ENCODE data around the gene ELFN1. TPM values are rescaled to one million over a fixed set of nuclear protein-coding genes. Genes with fewer than 3 reads are reported as not detected.

The ELFN1 gene
- total RNA-seq, 1 experiment from 2014 or later = 5.3 TPM

DNA sequence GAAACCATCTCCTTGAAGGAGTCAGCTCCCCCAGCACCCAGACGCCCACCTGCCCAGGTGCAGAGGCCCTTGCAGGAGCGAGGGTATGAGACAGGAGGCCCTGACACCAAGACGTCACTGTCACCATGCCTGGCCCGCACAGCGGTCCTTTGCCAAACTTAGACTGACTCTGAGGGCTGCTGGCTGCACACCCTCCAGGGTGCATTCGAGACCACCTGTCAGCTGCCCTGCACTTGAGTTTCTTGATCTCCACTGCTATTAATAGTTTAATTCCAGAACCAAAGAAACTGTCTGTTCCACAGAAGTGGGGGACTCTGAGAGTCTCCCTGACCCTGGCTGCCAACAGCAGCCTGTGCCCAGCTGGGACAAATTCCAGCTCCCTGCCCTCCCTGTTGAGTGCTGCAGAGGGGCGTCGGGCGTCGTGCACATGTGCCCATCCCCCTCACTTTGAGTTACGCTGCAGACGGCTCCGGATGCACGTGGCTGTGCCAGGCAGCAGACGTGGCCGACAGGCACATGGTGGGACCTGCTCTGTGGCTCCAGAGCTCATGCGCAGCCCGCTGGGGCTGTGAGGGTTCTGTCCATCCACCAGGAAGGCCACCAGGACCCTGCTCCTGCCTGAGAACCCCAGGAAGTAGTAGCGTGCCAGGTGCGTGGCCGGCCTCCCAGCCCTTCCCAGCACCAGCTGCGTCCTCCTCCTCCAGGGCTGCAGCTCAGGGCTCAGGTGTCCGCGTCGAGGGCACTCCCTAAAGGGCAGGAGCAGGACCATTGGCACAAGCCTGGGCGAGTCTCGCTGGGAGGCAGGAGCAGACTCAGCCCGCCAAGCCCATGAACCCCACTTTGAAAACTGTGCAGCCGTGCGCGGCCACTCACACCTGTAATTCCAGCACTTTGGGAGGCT is 24.8 kb downstream of the ELFN1 start:
- DNase-seq (ENCODE audit: low spot score) = no peak

DNA sequence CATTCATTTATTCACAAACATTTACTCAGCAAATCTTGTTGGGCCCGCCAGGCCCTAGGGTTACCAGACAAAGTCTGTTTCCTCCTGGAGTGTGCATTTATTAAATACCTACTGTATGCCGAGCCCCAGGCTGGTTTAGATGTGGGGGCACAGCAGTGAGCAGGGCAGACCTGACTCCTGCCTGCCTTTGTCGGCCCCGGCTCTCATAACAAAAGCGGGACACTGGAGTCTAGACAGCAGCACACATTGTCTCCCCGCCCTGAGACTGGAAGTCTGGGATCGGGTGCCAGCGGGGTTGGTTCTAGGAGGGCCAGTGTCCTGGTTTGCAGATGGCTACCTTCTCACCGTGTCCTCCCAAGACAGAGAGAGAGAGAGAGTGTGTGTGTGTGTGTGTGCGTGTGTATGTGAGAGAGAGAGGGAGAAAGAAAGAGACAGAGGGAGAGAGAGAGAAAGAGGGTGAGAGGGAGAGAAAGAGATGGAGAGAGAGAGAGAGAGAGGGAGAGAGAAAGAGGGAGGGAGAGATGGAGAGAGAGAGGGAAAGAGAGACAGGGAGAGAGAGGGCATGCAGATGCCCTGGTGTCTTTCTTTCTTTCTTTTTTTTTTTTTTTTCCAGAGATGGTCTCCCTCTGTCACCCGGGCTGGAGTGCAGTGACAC is 25.9 kb downstream of the ELFN1 start:
- no peak for DNase-seq (ENCODE audit: low spot score)

DNA sequence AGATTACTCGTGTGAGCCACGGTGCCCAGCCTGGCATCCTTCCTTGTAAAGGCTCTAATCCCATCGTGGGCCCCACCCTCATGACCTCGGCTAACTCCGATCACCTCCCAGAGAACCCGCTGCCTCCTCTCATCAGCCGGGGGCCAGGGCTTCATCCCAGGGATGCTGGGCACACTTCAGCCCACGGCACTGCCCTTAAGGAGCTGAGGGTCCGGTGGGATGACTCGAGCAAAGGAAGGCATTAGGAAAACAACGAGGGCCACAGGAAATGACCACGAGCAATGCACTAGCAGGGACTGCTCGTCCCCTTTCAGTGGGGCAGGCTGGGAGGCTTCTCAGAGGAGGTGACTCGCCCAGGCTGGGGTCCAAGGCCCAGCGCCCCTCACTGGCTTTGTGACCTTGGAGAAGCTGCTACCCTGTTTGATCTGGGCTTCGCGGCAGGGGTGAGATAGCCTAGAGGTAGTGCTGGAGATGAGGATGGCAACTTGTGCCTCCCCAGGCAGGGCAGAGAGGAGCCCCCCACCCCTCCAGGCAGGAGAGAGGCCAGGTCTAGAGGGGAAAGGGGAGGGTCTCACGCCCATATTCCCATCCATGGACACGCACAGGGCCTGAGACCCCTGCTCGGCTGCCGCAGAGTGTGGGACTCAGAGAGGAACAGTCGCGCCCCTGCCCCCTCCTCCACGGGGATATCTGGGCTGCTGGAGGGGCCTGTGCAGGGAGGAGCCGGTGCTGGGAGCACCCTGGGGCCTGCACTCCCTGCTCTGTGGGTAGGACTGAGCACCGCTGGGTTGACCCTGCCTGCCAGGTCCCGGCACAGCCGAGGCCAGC is 26.8 kb downstream of the ELFN1 start:
- DNase-seq (ENCODE audit: low spot score) = no peak

DNA sequence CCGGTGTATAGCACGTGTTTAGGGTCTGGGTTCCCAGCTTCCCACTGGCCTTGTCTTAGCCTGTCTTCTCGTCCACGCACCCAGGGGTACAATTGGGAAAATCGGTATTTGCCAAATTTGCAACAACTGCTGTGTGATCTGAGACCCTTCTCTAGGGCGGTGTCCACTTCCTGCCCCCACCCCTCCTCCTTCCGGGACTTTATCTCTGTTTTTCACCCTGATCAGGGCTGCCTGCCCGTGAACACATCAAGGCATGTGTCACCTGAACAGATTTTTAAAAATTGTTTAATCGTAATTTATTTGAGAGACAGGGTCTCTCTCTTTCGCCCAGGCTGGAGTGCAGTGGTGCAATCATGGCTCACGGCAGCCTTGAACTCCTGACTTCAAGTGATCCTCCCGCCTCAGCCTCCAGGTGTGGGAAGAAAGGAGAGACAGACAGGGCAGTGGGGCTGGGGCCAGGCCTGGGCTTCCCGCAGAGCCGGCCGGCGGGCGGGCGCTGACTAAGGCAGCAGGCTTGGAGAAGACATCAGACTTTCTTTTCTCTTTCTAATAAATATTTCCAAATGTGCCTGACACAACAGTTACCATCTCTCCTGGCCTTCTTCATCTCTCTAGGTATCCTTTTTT is 27.5 kb downstream of the ELFN1 start:
- no peak for DNase-seq (ENCODE audit: low spot score)

DNA sequence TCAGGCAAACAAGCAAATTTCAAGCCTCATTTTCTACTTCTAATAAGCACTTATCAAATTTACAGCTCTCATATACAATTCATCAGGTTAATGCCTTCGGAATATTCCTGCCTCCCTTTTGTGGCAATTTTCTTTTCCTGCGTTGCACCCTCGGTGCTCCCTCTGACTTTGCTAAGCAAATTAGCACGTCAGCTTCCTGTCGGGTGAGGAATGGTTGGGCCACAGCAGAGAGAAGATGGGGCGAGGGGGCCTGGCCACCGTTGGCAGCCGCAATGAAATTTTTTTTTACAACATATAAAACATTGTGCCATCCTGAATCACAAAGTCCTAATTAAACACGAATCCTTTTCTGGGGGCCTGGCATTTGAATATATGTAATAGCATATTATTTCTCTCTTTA is 28.1 kb downstream of the ELFN1 start:
- DNase-seq (ENCODE audit: low spot score) = no peak

DNA sequence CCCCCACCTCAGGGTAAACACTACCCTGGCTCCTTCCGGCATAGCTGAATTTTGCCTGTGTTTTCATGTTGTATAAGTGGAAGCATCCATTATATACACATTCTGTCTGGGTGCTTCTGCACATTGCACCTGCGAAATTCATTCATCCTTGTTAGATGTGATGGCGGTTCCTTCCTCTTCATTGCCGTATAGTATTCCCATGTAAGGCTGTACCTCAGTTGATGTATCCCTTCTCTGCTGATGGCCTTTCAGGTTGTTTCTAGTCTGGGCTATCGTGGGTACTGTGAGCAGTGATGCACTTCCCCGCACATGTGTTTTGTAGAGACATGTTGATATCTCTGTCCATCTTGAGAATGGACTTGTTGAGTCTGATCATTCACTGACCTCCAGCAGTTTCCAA is 28.9 kb downstream of the ELFN1 start:
- no peak for DNase-seq (ENCODE audit: low spot score)

DNA sequence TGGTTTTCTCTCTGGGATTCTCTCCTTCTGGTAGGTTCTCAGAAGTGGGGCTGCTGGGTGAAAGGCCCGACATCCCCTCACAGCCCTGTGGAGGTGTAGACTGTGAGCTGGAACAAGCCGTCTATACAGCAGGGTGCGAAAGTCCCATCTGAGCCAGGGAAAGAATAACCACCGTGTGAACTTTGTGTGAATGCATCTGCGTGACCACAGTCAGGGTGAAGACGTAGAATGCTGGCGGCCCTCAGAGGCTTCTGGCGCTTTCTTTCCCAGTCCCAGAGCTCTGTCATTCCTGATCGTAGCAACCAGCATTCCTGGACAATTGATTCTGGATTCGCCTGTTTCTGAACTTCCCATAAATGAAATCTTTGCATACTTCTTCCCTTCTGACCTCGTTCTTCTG is 30.0 kb downstream of the ELFN1 start:
- no peak for DNase-seq (ENCODE audit: low spot score)

DNA sequence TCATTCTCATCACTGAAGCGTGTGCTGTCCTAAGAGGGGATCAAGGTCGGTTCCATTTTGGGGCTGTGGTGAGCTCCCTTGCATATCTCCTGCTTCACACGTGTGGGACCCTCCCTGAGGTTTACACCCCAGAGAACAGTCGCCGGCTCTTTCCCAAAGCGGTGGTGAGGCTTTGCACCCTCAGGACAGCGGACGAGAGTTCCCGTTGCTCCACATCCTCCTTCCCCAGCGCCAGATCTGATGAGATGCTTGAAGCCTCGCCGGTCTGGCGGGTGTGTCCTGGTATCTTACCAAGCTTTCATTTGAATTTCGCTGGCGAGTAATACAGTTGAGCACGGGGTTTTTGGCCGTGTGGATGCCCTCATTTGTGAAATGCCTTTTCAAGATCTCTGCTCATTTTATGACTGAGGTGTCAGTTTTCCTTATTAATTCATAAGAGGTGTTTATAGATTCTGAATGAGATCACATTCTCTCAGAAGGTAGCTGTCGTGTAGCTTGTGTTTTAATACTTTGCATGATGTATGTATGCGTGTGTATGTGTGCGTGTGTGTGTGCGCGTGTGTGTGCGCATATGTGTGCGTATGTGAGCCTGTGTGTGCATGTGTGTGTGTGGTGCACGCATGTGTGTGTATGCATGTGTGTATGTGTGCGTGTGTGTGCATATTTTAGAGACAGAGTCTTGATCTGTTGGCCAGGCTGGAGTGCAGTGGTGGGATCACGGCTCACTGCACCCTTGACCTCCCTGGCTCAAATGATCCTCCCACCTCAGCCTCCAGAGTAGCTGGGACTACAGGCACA is 30.7 kb downstream of the ELFN1 start:
- DNase-seq (ENCODE audit: low spot score) = no peak

DNA sequence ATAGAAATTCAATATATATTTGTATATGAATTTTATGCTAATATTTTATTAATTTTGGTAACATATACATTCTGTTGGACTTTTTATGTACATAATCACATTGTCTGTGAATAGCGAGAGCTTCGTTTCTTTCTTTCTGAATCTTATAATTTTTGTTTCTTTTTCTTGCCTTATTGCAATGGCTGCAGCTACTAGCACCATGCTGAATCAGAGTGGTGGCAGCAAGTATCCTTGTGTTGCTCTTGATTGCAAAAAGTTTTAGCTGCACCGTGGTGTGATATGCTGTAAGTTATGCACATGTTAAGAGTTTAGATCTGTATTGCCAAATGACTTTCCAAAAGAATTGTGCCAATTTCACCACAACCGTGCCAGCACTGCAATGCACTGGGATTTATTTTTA is 32.6 kb downstream of the ELFN1 start:
- DNase-seq (ENCODE audit: low spot score) = no peak

DNA sequence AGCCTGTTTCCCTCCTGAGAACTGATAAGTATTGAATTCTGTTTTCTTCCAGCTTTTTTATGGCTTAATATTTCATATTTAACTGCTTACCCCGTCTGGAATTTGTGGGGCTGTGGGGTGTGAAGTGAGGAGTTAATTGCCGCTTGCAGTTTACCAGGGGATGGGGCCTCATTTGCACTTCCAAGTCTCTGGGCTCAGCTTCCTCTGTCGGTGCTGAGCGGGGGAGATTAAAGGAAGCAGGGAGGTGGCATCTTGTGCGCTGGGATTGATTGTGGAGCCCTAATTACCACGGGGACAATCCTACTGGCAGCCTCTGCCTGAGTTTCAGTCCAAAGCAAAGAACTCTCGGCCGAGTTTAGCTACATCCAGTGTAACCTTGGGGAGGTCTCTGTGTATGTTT is 33.4 kb downstream of the ELFN1 start:
- no peak for DNase-seq (ENCODE audit: low spot score)

DNA sequence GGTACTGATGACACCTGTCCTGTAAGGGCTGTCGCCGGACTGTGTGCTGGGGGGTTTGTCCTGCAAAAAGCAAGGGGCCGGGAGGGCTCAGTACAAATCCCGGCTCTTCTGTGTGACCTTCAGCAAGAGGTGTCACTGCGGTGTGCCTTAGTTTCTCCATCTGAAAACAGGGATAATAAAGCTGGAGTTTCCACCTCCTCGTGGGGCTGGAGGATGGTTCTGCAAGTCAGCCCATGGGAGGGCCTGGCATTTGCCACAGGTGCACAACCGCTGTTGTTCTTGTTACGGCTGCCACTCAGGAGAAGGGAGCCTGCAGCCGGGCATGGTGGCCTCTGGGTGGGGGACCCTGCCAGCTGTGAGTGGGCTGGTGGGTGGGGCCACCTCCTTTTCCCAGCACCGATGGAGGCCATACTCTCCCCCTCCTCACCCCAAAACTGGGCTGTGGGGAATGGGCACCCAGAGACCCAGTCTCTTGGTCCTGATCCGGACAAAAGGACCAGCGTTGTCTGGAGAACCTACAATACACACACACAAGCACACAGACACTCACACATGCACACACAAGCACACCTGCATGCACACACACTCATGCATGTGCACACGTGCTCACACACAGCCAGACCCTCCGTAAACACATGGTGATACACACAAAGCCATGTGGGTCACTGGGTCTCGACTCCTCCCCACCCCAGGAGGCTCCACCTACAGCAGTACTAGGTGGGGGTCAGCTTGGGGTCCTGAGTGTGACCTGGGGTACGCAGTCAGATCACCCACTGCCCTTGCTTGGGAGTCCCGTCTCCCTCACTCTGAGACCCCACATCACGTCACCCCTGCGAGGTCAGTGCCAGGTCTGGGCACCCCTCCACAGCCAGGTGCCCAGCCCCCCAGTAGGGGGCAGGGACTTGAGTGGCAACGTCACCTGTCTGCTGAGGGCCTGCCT is 34.1 kb downstream of the ELFN1 start:
- no peak for DNase-seq (ENCODE audit: low spot score)

DNA sequence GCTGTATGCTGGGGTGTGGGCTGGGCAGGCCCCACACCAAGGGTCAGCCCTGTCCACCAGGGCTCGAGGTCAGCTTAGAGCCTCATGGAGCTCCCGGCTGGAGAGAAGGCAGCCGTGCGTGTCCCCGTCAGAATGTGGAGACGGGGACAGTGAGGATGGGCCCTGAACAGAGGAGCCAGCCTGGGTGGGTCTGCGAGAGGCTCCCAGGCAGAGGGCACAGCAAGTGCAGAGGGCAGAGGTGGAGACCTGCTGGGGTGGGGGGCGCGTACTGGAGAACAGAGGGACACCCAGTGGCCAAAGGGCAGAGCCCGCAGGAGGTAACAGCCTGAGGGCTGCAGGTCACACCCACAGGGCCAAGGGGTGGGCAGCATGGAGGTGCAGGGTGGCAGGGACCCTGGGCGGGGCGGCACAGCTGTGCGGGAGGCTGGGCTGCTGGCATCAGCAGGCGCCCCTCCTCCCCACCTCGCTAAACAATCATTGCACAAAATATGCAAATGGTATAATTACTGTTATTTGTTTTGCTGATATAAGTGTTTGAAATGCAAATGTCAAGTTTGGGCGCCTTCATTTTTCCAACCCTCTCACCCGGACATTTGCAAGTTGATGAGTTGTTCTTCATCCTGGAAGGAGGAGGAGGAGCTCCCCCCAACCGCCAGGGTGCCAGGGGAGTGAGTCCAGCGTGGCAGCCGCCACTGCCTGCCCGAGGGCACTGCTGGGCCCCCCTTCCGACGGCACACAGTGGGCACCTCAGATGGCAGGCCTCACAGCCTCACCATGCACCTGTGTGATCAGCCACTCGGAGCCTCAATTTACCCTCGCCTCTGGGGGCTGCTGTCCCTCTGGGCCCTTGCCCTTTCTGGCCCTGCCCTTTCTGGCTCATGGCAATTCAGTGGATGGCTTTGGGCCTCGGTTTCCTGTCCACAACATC is 35.0 kb downstream of the ELFN1 start:
- no peak for DNase-seq (ENCODE audit: low spot score)

DNA sequence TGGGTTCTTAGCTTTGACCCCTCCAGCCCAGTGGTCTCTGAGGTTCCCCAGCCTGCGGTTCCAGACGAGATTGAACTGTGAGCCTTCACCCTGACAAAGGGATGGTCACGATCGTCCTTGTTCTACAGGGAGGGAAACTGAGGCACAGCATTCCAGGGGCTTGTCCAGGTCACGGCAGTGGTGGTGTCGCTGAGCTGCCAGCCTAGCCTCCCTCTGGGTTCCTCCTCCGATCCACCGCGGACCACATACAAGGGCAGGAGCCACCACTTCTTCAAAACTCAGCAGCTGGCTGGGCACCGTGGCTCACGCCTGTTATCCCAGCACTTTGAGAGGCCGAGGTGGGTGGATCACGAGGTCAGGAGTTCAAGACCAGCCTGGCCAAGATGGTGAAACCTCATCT is 35.8 kb downstream of the ELFN1 start:
- DNase-seq (ENCODE audit: low spot score) = no peak

DNA sequence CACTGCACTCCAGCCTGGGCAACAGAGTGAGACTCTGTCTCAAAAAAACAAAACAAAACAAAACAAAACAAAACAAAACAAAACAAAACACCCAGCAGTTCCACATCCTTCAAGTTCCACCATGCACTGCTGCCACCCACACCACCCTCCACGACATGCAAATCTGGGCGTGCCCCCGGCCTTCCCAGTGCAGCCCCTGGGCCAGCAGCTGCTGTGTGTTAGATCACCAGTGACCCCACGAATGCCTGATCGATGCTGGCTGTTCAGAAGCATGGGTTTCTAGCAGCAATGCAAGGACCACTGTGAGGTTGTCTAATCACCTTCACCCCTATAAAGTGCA is 36.3 kb downstream of the ELFN1 start:
- DNase-seq (ENCODE audit: low spot score) = no peak

DNA sequence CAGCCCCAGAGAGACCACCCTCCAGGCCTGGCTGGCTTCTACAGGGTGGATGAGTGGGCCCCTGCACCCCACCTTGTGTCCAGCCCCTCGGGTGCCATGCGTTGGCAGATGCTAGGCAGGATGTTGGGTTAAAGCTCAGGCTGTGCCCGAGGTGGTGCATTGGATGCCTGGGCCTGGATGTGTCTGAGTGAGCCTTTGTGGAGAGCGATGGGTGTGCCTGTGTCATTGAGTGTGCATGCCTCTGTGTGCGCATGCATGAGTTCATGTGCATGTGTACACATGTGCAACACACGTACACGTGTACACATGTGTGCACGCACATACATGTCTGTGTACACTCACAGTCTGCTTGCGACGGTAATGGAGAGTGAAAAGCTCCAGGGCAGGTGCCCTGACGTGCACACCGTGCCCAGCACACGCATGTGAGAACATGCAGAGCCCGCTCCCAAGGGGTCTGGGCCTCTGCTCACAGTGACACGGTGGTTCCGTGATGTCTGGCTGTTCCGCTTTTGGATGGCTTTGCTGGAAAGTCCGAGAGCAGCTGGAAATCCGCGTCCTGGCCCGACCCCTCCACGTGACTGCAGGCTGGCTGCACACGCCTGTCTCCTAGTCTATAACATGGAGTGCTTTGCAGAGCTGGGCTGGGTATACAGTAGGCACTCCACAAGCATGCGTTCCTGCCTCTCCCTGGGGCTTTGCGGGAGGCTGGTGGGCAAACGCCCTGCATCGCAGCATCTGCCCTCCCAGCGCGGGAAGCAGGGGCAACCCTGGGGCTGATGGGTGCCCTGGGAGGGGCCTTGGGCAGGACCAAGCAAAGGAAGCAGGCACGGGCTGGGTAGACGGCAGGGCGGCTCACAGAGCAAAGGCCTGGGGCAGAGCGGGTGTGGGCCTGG is 36.9 kb downstream of the ELFN1 start:
- no peak for DNase-seq (ENCODE audit: low spot score)

DNA sequence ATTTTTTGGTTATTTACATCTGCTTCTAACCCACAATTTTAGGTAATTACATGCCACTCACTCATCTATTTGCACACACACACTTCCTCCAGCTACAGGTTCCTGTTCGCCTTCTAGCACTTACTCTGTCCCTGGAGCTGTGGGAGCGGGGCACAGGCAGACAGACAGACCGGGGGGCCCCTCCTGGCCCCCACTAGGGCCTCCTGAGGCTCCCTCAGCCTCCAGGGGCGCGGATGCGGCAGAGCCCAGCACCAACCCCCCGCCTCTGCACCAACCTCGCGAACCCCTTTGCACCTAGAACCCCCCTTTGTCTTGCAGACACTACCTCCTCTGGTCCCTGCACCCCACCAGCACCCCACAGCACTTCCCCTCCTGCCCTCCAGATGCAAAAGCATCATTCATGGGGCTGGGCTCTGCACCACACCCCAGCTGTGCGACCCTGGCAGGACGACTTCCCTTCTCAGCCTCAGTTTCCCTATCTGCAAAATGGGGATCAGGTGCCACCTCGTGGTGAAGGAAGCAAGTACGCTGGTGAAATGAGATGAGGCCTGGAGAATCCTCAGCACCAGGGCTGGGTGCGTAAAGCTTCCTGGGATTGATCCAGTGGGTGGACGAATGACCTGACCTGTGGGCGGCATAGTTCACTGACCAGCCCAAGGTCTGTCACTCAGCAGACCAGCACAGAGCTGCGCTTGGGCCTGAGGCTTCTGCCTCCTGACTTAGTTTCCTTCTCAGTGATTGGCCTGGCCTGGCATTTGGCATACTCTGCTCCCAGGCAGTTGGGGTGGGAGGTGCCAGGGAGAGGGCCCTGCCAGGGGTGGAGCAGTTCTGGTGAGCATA is 37.9 kb downstream of the ELFN1 start:
- no peak for DNase-seq (ENCODE audit: low spot score)

Data from A172 (cell line).